ENCODE results near the gene MALL.

DNA sequence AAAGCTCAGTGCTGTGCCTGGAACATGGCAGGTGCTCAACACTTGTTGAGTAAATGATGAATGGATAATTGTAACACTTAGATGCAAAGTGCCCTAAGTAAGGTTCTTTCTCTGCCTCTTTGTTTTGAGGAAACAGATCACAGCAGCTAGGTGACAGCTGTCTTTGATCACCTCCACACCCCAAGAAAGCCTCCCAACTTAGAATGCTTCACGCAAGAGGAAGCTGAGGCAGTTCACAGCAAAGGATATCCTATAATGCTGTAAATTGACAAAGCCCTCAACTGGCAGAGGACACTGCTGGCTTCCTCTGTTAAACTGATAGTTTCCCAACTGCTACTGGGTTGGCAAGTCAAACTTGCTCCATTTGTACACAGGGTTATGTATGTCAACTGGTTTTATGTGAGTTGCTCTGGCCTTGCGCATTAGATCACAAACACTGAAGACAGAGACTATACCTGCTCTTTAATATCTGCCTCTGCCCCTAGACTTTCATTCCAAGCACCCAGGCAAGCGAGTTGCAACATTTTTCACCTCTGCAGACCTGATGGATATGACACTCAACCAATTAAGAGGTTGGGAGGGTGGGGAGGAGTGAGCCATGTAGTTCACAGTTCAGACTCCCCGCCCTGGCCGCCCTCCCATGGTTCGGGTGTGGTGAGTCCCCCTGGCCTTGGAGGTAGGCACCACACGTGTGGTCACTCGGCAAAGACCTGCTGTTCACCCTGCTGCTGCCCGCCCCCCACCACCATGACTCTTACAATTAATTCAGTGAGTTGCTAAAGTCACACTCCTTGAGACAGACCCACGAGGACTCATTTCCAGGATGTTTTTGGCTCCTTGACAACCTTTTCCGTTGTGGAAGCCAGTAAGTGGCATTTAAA is 4.8 kb upstream of the MALL start:
- TF ChIP-seq, protein P1, sequence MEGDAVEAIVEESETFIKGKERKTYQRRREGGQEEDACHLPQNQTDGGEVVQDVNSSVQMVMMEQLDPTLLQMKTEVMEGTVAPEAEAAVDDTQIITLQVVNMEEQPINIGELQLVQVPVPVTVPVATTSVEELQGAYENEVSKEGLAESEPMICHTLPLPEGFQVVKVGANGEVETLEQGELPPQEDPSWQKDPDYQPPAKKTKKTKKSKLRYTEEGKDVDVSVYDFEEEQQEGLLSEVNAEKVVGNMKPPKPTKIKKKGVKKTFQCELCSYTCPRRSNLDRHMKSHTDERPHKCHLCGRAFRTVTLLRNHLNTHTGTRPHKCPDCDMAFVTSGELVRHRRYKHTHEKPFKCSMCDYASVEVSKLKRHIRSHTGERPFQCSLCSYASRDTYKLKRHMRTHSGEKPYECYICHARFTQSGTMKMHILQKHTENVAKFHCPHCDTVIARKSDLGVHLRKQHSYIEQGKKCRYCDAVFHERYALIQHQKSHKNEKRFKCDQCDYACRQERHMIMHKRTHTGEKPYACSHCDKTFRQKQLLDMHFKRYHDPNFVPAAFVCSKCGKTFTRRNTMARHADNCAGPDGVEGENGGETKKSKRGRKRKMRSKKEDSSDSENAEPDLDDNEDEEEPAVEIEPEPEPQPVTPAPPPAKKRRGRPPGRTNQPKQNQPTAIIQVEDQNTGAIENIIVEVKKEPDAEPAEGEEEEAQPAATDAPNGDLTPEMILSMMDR (IDR thresholded peaks at IDR 0.05) = no peak
- TF ChIP-seq EZH2phosphoT487 (IDR thresholded peaks at IDR 0.05) = no peak

All from neural progenitor cell (in vitro differentiated cells).